Psoas muscle (tissue), 8 donors: ENCODE results near the gene HSPA6. TPM values are rescaled to one million over a fixed set of nuclear protein-coding genes. Genes with fewer than 3 reads are reported as not detected.
"Not testable (repeated sequence)": the region's sequence is repeated elsewhere in the genome, so short reads cannot be mapped to it uniquely, and the experiment has no call there.

Experiments
- ATAC-seq, 4 donors: fragments of 200-7000 bp; cut with Tn5 transposase; one replicate each; pipeline ENCODE4 v1.9.1; 2020; ENCODE audit warnings: moderate library complexity in 3 of 4, mild to moderate bottlenecking in 2 of 4
- DNase-seq, 2 donors: peaks; one replicate each; pipeline ENCODE4 v3.0.0-alpha.2; 2020
- H3K27ac ChIP-seq: fragments of 200-600 bp; one replicate; pipeline ENCODE4 v1.8.0; 2022
- H3K27me3 ChIP-seq, 3 donors: fragments of 200-600 bp in 1 of 3; one replicate each; pipeline versions ENCODE4 v1.6.1 to v1.8.0; 2013 to 2022; ENCODE audit warnings: low read length in 2 of 3, mild to moderate bottlenecking in 2 of 3, moderate library complexity in 1 of 3; ENCODE audit not compliant: insufficient read depth in 3 of 3
- H3K36me3 ChIP-seq, 2 donors: fragments of 200-600 bp in 1 of 2; one replicate each; pipeline versions ENCODE4 v1.6.1 to v1.8.0; 2013 to 2022; ENCODE audit warnings: low read depth in 1 of 2, mild to moderate bottlenecking in 1 of 2, moderate library complexity in 1 of 2; ENCODE audit not compliant: insufficient read depth in 1 of 2
- H3K4me1 ChIP-seq: fragments of 200-600 bp; one replicate; pipeline ENCODE4 v1.8.0; 2022
- H3K4me3 ChIP-seq: fragments of 200-600 bp; one replicate; pipeline ENCODE4 v1.8.0; 2022; ENCODE audit warnings: mild to moderate bottlenecking
- H3K9me3 ChIP-seq: fragments of 200-600 bp; one replicate; pipeline ENCODE4 v1.8.0; 2022
- WGBS, 3 donors: extraction: QIAGEN DNeasy Blood & Tissue Kit; methylation state at CpG; one replicate each; pipeline versions ENCODE4 v1.1.6 to v1.1.7; 2013; 5-methylcytosine and 5-hydroxymethylcytosine counted together
- intact Hi-C, 2 donors: fragments of 100-400 bp; cut with DNase I; formaldehyde crosslinking; loops; one replicate each; pipeline versions ENCODE4 v1.11.0 to v1.14.2; 2022
- polyA plus RNA-seq, 3 donors: library from polyadenylated mRNA; stranded (reverse); fragments of 200-250 nt; gene quantifications; one replicate each; pipeline ENCODE4 v1.2.3, GENCODE V29; 2013
- total RNA-seq, 4 donors: library from RNA; stranded (reverse); fragmentation: NEBNext Ultra II Directional in 2 of 4; extraction: Animal tissue kit (Norgen Biotek cat#: 25700) in 2 of 4; gene quantifications; one replicate each; pipeline versions ENCODE4 v1.2.1 to v1.2.4, GENCODE V29; 2021 to 2023
- donor health status: healthy with polysubstance abuse.
- donor health status: DM: no; HTN: no; CAD: no; lungs with moderate emphysema.
- donor health status: Bipolar disorder and iron deficiency.
- donor health status: healthy.
- donor health status: DM: yes; HTN: yes; CAD: no.
- donor health status: DM: no; HTN: no; CAD: no.
- donor health status: DM: no; HTN: no; CAD: no.
- donor health status: DM: yes; HTN: yes; CAD: no.

Gene HSPA6
- total and polyA plus RNA-seq, 7 donors, result 0.32 to 37.7 (median 0.98) TPM

DNA sequence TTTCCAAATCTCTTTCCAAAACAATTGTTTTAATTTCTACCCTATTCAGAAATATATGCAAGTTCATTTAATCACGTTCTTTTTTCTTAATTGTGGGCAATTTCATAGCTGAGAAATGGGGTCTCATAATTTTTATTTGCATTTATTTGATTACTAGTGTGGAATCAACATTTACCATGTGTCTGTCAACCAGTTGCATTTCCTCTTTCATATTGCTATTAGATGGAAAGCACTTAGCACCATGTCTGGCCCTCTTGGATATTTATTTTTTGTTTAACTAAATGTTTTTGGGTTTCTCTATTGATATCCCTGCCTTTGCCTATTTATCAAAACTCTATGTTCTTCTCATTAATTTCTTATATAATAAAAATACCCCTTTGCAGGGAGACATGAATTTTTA lies 39.2 kb downstream of the HSPA6 start:
- intact Hi-C loops, H3K27ac ChIP-seq: not testable (repeated sequence)
- 48 to 75% (median 59%) methylated on average over 1 of the region's 1 CpG for WGBS, 3 donors

DNA sequence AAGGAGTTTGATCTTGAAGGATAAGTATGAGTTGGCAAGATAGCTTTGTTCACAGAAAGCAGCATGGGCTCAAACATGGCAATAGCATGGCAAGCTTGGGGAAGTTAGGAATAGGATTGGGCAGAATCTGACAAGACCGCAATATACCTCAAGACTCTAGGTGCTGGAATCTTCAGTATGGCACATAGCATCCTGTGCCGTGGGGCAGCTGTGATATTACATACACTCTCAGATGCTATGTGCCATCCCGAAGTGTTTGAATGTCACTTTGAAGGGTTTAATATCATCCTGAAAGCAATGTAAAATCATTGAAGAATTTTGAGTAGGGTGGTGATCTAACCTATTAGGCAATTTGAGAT lies 42.2 kb downstream of the HSPA6 start:
- H3K9me3 ChIP-seq, intact Hi-C loops, ATAC-seq, H3K4me3 ChIP-seq, H3K4me1 ChIP-seq, DNase-seq, H3K36me3 ChIP-seq, H3K27ac ChIP-seq, H3K27me3 ChIP-seq: not testable (repeated sequence)
- WGBS, 3 donors, result 88 to 100% (median 94%) methylated on average over 1 of the region's 3 CpGs

More for the DNA sequence above, 39.2 kb downstream of the HSPA6 start:
- not testable (repeated sequence) for H3K36me3 ChIP-seq, H3K4me3 ChIP-seq, H3K4me1 ChIP-seq, H3K27me3 ChIP-seq, ATAC-seq, DNase-seq, H3K9me3 ChIP-seq

DNA sequence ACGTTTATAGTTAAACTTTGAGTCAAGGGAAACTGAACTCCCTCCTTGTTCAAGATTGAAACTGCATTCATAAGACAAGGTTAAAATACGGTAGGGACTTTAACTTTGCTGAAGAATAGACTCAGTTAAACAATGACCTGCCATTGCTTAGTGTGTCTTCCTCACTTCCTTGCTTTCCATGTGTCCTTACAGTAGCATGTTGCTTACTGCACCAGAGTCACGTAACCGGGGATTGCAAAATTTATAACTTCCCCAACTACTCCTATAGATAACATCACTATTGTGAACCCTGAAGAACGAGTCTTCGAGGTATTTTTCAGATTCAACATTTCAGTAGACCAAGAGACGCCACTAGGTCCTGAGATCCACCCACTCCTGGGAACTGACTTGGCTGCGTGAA lies 47.4 kb downstream of the HSPA6 start:
- H3K9me3 ChIP-seq, intact Hi-C loops, H3K27ac ChIP-seq, DNase-seq, H3K4me3 ChIP-seq, ATAC-seq, H3K27me3 ChIP-seq, H3K4me1 ChIP-seq, H3K36me3 ChIP-seq: not testable (repeated sequence)
- WGBS, 3 donors, result 62 to 79% (median 79%) methylated on average over 2 of the region's 8 CpGs

Other genes starting within 250 kb of the HSPA6 start
- 1 to 10 TPM in 2 of 4 donors, under 1 TPM in 2; 0.30 to 2.6 (median 1.2) TPM for gene MPZ, start 214.6 kb upstream of the HSPA6 start, total RNA-seq
- gene MPZ, start 214.6 kb upstream of the HSPA6 start, polyA plus RNA-seq, result 1 to 10 TPM; 1.0 to 2.4 (median 1.9) TPM
- gene SDHC, start 210.2 kb upstream of the HSPA6 start, total RNA-seq, result 100 to 1,000 TPM; 230 to 354 (median 261) TPM
- 100 to 1,000 TPM; 183 to 362 (median 220) TPM for gene SDHC, start 210.2 kb upstream of the HSPA6 start, polyA plus RNA-seq
- not detected for gene CFAP126, start 156.7 kb upstream of the HSPA6 start, total RNA-seq
- under 1 TPM in 1 of 3 donors, not detected in 2; 0.16 TPM for gene CFAP126, start 156.7 kb upstream of the HSPA6 start, polyA plus RNA-seq
- 10 to 100 TPM in 1 of 4 donors, 1 to 10 TPM in 3; 6.6 to 11.6 (median 7.3) TPM for gene FCGR2A, start 19.1 kb upstream of the HSPA6 start, total RNA-seq
- gene FCGR2A, start 19.1 kb upstream of the HSPA6 start, polyA plus RNA-seq, result 1 to 10 TPM; 1.1 to 2.5 (median 1.2) TPM
- 10 to 100 TPM in 1 of 4 donors, 1 to 10 TPM in 3; 1.8 to 11.4 (median 8.1) TPM for gene FCGR3A, start 25.3 kb downstream of the HSPA6 start, total RNA-seq
- 1 to 10 TPM; 1.8 to 4.7 (median 2.1) TPM for gene FCGR3A, start 25.3 kb downstream of the HSPA6 start, polyA plus RNA-seq
- gene FCGR3B, start 106.6 kb downstream of the HSPA6 start, total RNA-seq, result 1 to 10 TPM in 3 of 4 donors, under 1 TPM in 1; 0.83 to 3.9 (median 2.5) TPM
- gene FCGR3B, start 106.6 kb downstream of the HSPA6 start, polyA plus RNA-seq, result under 1 TPM; 0.08 to 0.32 (median 0.11) TPM
- 10 to 100 TPM in 1 of 4 donors, 1 to 10 TPM in 3; 3.0 to 11.3 (median 7.2) TPM for gene FCGR2B, start 138.6 kb downstream of the HSPA6 start, total RNA-seq
- gene FCGR2B, start 138.6 kb downstream of the HSPA6 start, polyA plus RNA-seq, result 1 to 10 TPM; 1.2 to 2.6 (median 2.0) TPM
- gene FCRLA, start 182.7 kb downstream of the HSPA6 start, total RNA-seq, result under 1 TPM in 3 of 4 donors, not detected in 1; 0.36 to 0.90 (median 0.49) TPM
- under 1 TPM in 2 of 3 donors, not detected in 1; 0.10 to 0.17 TPM for gene FCRLA, start 182.7 kb downstream of the HSPA6 start, polyA plus RNA-seq
- under 1 TPM; 0.13 to 0.58 (median 0.29) TPM for gene FCRLB, start 197.0 kb downstream of the HSPA6 start, total RNA-seq
- gene FCRLB, start 197.0 kb downstream of the HSPA6 start, polyA plus RNA-seq, result under 1 TPM in 2 of 3 donors, not detected in 1; 0.06 to 0.25 TPM
- 10 to 100 TPM in 1 of 4 donors, 1 to 10 TPM in 3; 4.4 to 10.9 (median 5.6) TPM for gene DUSP12, start 225.2 kb downstream of the HSPA6 start, total RNA-seq
- gene DUSP12, start 225.2 kb downstream of the HSPA6 start, polyA plus RNA-seq, result 10 to 100 TPM in 2 of 3 donors, 1 to 10 TPM in 1; 9.9 to 15.3 (median 10.6) TPM
- 10 to 100 TPM; 11.0 to 17.1 (median 13.8) TPM for gene ATF6, start 241.8 kb downstream of the HSPA6 start, total RNA-seq
- gene ATF6, start 241.8 kb downstream of the HSPA6 start, polyA plus RNA-seq, result 10 to 100 TPM in 1 of 3 donors, 1 to 10 TPM in 2; 6.4 to 10.6 (median 8.6) TPM